Measurements from ENCODE around the gene ETV3. TPM values are rescaled to one million over a fixed set of nuclear protein-coding genes. Genes with fewer than 3 reads are reported as not detected.
A peak's percentile ranks its signal among the peaks of the same experiment; 100 is the strongest.

ETV3 gene
- total and polyA plus RNA-seq, 5 donors from 2014 or later = 6.2 to 89.5 (median 9.0) TPM

- no peak overlapping the region for H3K4me3 Mint-ChIP-seq
- DNase-seq (no peak), ATAC-seq (ENCODE audit: low read depth in 2 of 2) (no peak)
- Histone ChIP-seq H3K27me3 (ENCODE audit: control insufficient read depth, insufficient read depth, low read length) (no peaks in the 10 kb centered on the region), H3K36me3 (ENCODE audit: control insufficient read depth, insufficient read depth, low read length) (no peaks in the 10 kb centered on the region), H3K4me3 (ENCODE audit: low read depth, low read length) (no peak overlapping the region), H3K4me1 (ENCODE audit: control insufficient read depth, insufficient read depth, low read length, poor library complexity, severe bottlenecking) (no peaks in the 10 kb centered on the region), H3K27ac (ENCODE audit: insufficient read depth, low read length, poor library complexity, severe bottlenecking) (no peak overlapping the region), H3K9me3 (ENCODE audit: control insufficient read depth in 2 of 2, low read length in 2 of 2) (no peaks in the 10 kb centered on the region)
- peaks cover 3% of the 10 kb centered on the region for H3K36me3 Mint-ChIP-seq
- H3K27ac Mint-ChIP-seq = no peak overlapping the region
- H3K4me1 Mint-ChIP-seq = no peaks in the 10 kb centered on the region
- peaks cover 32% of the 10 kb centered on the region for H3K27me3 Mint-ChIP-seq
- H3K9me3 Mint-ChIP-seq = no peaks in the 10 kb centered on the region
These were observed 28.2 kb downstream of the ETV3 start for GRCh38 chr1:157110003-157110402.

DNA sequence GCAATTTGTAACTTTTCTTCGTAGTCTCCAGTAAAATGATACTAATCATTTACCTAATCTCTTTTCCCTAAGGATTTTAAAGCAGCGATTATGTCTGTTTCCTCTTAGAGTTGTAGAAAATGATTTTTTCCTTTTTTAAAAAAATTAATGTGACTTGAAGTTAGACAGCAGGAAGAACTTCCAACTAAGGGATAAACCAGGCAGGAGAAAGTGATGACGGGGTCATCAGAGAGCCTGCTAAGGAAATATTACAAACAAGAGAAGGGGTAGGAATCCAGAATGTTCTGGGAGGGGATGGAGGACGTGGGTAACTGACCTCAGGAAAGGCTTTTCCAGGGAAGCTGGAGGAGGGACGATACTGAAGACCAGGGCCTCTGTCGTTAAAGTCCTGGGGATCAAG is 29.7 kb downstream of the ETV3 start:
- Mint-ChIP-seq H3K27me3 (peaks cover 32% of the 10 kb centered on the region), H3K9me3 (no peaks in the 10 kb centered on the region), H3K27ac (no peak overlapping the region), H3K4me1 (no peaks in the 10 kb centered on the region), H3K4me3 (no peak overlapping the region), H3K36me3 (peaks cover 3% of the 10 kb centered on the region)
- Histone ChIP-seq H3K36me3 (ENCODE audit: control insufficient read depth, insufficient read depth, low read length) (no peaks in the 10 kb centered on the region), H3K4me1 (ENCODE audit: control insufficient read depth, insufficient read depth, low read length, poor library complexity, severe bottlenecking) (no peaks in the 10 kb centered on the region), H3K4me3 (ENCODE audit: low read depth, low read length) (no peak overlapping the region), H3K27ac (ENCODE audit: insufficient read depth, low read length, poor library complexity, severe bottlenecking) (no peak overlapping the region), H3K9me3 (ENCODE audit: control insufficient read depth in 2 of 2, low read length in 2 of 2) (no peaks in the 10 kb centered on the region), H3K27me3 (ENCODE audit: control insufficient read depth, insufficient read depth, low read length) (no peaks in the 10 kb centered on the region)
- no peak for ATAC-seq (ENCODE audit: low read depth in 2 of 2)
- no peak for DNase-seq

- DNase-seq (no peak), ATAC-seq (ENCODE audit: low read depth in 2 of 2) (no peak)
- Mint-ChIP-seq H3K9me3 (no peaks in the 10 kb centered on the region), H3K4me1 (no peaks in the 10 kb centered on the region), H3K27ac (no peak overlapping the region), H3K27me3 (peaks cover 33% of the 10 kb centered on the region), H3K36me3 (peaks cover 3% of the 10 kb centered on the region), H3K4me3 (peak overlapping the region in 1 of 4 donors; percentile 46)
- no peaks in the 10 kb centered on the region for H3K36me3 ChIP-seq (ENCODE audit: control insufficient read depth, insufficient read depth, low read length)
- H3K4me3 ChIP-seq (ENCODE audit: low read depth, low read length) = no peak overlapping the region
- no peaks in the 10 kb centered on the region for H3K27me3 ChIP-seq (ENCODE audit: control insufficient read depth, insufficient read depth, low read length)
- no peaks in the 10 kb centered on the region for H3K4me1 ChIP-seq (ENCODE audit: control insufficient read depth, insufficient read depth, low read length, poor library complexity, severe bottlenecking)
- no peak overlapping the region for H3K27ac ChIP-seq (ENCODE audit: insufficient read depth, low read length, poor library complexity, severe bottlenecking)
- no peaks in the 10 kb centered on the region for H3K9me3 ChIP-seq (ENCODE audit: control insufficient read depth in 2 of 2, low read length in 2 of 2)
These were observed 30.5 kb downstream of the ETV3 start for GRCh38 chr1:157107702-157108101.

DNA sequence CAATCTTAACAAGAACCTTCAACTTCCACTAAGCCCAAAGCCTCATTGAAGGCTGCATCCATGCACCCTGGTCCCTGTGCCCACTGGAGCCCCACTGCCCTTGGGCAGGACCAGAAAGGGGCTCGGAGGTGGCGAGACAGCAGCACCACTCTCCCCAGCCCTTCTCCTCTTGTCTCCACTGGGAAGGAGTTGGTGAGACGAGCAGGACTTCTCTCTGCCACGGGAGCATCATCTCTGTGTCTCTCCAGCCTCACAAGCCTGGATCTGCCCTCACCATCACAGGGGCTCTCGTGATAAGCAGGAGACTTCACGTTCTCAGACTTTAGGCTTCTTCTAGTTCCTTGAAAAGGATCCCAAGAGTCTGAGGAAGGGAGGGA is 31.4 kb downstream of the ETV3 start:
- Mint-ChIP-seq H3K9me3 (no peaks in the 10 kb centered on the region), H3K36me3 (no peaks in the 10 kb centered on the region), H3K4me3 (no peak overlapping the region), H3K27ac (no peak overlapping the region), H3K4me1 (no peaks in the 10 kb centered on the region), H3K27me3 (peaks cover 37% of the 10 kb centered on the region)
- H3K4me3 ChIP-seq (ENCODE audit: low read depth, low read length) = no peak overlapping the region
- no peaks in the 10 kb centered on the region for H3K27me3 ChIP-seq (ENCODE audit: control insufficient read depth, insufficient read depth, low read length)
- DNase-seq (no peak), ATAC-seq (ENCODE audit: low read depth in 2 of 2) (no peak)
- H3K4me1 ChIP-seq (ENCODE audit: control insufficient read depth, insufficient read depth, low read length, poor library complexity, severe bottlenecking) = no peaks in the 10 kb centered on the region
- no peaks in the 10 kb centered on the region for H3K36me3 ChIP-seq (ENCODE audit: control insufficient read depth, insufficient read depth, low read length)
- H3K27ac ChIP-seq (ENCODE audit: insufficient read depth, low read length, poor library complexity, severe bottlenecking) = no peak overlapping the region
- H3K9me3 ChIP-seq (ENCODE audit: control insufficient read depth in 2 of 2, low read length in 2 of 2) = no peaks in the 10 kb centered on the region

GRCh38 chr1:157105988-157106812 is 32.0 kb downstream of the ETV3 start:
- Mint-ChIP-seq H3K27ac (peak overlapping the region in 2 of 3 donors; percentile 10 to 55), H3K4me3 (no peak overlapping the region), H3K36me3 (no peaks in the 10 kb centered on the region), H3K9me3 (no peaks in the 10 kb centered on the region), H3K4me1 (no peaks in the 10 kb centered on the region), H3K27me3 (peaks cover 34% of the 10 kb centered on the region)
- no peaks in the 10 kb centered on the region for H3K4me1 ChIP-seq (ENCODE audit: control insufficient read depth, insufficient read depth, low read length, poor library complexity, severe bottlenecking)
- H3K27ac ChIP-seq (ENCODE audit: insufficient read depth, low read length, poor library complexity, severe bottlenecking) = no peak overlapping the region
- H3K4me3 ChIP-seq (ENCODE audit: low read depth, low read length) = no peak overlapping the region
- H3K27me3 ChIP-seq (ENCODE audit: control insufficient read depth, insufficient read depth, low read length) = no peaks in the 10 kb centered on the region
- ATAC-seq (ENCODE audit: low read depth in 2 of 2) = peak; percentile 45 to 58
- H3K36me3 ChIP-seq (ENCODE audit: control insufficient read depth, insufficient read depth, low read length) = no peaks in the 10 kb centered on the region
- H3K9me3 ChIP-seq (ENCODE audit: control insufficient read depth in 2 of 2, low read length in 2 of 2) = no peaks in the 10 kb centered on the region
- DNase-seq = no peak

- no peaks in the 10 kb centered on the region for H3K4me1 ChIP-seq (ENCODE audit: control insufficient read depth, insufficient read depth, low read length, poor library complexity, severe bottlenecking)
- H3K4me3 ChIP-seq (ENCODE audit: low read depth, low read length) = no peak overlapping the region
- Mint-ChIP-seq H3K4me3 (no peak overlapping the region), H3K36me3 (no peaks in the 10 kb centered on the region), H3K27me3 (peaks cover 28% of the 10 kb centered on the region), H3K4me1 (no peaks in the 10 kb centered on the region), H3K9me3 (no peaks in the 10 kb centered on the region), H3K27ac (no peak overlapping the region)
- no peaks in the 10 kb centered on the region for H3K36me3 ChIP-seq (ENCODE audit: control insufficient read depth, insufficient read depth, low read length)
- H3K9me3 ChIP-seq (ENCODE audit: control insufficient read depth in 2 of 2, low read length in 2 of 2) = no peaks in the 10 kb centered on the region
- no peak for ATAC-seq (ENCODE audit: low read depth in 2 of 2)
- no peak overlapping the region for H3K27ac ChIP-seq (ENCODE audit: insufficient read depth, low read length, poor library complexity, severe bottlenecking)
- DNase-seq = no peak
- no peaks in the 10 kb centered on the region for H3K27me3 ChIP-seq (ENCODE audit: control insufficient read depth, insufficient read depth, low read length)
These were observed 32.8 kb downstream of the ETV3 start for GRCh38 chr1:157105298-157105987.

DNA sequence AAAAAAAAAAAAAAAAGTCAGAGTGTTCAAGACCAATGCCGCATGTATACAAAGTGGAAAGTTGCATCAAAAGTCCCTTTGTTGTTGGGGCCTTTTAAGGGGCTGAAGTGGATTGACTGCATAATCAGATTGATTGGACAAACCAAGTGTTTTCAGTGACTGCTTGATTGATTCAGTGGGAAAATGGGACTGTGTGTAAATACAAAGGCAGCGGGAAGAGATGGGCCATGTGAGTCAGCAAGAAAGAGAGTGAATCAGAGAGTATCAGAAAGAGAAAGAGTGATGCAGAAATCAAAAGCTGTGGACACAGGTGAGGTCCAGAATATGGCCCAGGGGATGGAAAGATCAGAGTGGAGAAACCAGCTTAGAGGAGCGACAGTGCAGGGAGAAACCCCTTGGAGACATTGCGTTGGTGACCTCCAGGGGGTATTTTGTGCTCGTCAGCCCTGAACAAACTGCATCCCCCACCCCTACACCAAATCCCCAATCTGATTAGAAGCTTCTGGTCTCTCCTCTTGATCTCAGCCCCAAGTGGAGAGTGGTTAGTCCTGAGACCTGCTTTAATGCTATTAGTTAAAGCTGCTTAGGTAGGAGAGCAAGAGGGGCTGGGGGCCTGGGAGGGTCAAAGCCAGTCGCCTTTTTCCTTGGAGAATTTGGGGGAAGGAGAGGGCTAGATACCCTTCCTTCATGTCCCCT is 33.4 kb downstream of the ETV3 start:
- DNase-seq = no peak
- Mint-ChIP-seq H3K27ac (peak overlapping the region in 1 of 3 donors; percentile 16), H3K27me3 (peaks cover 28% of the 10 kb centered on the region), H3K9me3 (no peaks in the 10 kb centered on the region), H3K36me3 (no peaks in the 10 kb centered on the region), H3K4me3 (no peak overlapping the region), H3K4me1 (no peaks in the 10 kb centered on the region)
- Histone ChIP-seq H3K9me3 (ENCODE audit: control insufficient read depth in 2 of 2, low read length in 2 of 2) (no peaks in the 10 kb centered on the region), H3K4me1 (ENCODE audit: control insufficient read depth, insufficient read depth, low read length, poor library complexity, severe bottlenecking) (no peaks in the 10 kb centered on the region), H3K36me3 (ENCODE audit: control insufficient read depth, insufficient read depth, low read length) (no peaks in the 10 kb centered on the region), H3K4me3 (ENCODE audit: low read depth, low read length) (no peak overlapping the region), H3K27me3 (ENCODE audit: control insufficient read depth, insufficient read depth, low read length) (no peaks in the 10 kb centered on the region), H3K27ac (ENCODE audit: insufficient read depth, low read length, poor library complexity, severe bottlenecking) (no peak overlapping the region)
- no peak for ATAC-seq (ENCODE audit: low read depth in 2 of 2)
